GM21717 (cell line): ENCODE measurements around the gene SLX4IP.

ENCODE experiments used
- ATAC-seq: cut with Tn5 transposase; IDR thresholded peaks from one replicate; pipeline ENCODE4 v1.9.1; 2021; ENCODE audit warnings: mild to moderate bottlenecking, moderate library complexity; ENCODE audit not compliant: unreplicated experiment

SLX4IP gene

DNA sequence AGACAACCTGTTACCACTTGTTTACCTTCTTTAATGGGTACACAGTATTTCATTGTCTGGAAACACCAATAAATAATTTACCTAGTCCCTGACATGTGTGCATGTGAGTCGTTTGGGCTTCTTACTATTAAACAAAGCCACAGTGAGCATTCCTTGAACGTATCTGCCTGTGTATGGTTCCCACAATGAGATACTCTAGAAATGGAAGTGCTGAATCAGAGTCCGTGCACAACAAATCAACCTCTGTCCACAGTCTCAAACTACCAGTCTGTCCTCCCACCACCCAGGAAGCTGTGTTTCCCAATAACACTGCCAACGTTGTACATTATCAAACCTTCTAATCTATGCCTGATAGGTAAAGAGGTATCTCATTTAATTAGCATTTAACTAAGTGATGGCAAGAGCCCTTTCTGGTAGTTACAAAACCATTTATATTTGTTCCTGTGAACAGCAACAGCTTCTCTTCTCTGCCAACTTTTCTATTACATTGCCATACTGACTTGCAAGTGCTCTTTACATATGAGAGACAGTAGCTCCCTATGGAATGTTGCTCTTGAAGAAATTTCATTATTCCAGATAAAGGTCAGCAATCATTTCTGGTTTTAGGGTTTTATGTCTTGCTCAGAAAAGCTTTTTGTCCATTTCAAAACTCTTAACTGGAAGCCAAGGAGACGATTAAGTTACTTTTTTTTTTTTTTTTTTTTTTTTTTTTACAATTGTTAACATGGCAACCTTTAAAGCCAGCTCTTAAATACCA lies 223.9 kb downstream of the SLX4IP start:
- ATAC-seq = no peak

DNA sequence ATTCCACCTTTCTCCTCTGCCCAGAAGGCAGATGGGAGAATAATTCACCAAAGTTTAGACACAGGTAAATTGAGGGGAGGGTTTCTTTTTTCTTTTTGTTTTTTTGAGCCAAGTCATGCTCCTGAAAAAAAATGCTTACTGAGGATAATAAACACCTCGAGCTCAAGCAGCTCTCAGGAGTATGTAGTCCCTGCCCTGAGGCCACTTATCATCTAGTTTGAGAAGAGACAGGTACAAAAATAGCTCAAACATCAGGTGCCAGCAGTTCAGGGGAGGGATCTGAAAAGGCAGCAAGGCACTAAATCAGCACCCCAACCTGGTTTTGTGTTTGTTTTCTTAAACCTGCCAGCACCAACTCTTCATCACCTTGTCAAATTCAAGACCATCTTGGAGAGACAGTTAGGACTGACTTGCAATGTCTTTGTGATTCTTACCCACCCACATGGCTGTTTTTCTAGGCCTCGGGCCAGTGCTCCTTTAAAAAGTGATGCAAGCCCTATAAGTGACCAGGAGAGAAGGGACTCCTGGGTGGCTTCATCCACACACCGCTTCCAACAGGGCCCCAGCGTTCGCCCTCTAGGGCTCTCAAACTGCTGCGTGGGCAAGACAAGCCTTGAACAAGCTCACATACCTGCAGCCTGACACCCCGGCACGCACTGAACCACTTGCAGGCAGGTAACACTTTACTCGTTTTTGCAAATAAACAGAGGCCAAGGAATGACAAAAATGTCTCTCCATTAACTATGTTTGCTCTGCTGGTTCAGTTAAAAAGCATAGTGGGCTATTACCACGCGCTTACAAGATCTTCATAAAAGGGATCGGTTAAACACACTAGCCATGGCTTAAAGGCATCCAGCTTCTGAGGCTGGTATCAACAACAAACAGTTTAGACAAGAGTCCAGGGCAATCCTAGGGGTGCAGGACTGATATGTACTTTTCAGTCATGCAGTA lies 224.8 kb downstream of the SLX4IP start:
- ATAC-seq = no peak

DNA sequence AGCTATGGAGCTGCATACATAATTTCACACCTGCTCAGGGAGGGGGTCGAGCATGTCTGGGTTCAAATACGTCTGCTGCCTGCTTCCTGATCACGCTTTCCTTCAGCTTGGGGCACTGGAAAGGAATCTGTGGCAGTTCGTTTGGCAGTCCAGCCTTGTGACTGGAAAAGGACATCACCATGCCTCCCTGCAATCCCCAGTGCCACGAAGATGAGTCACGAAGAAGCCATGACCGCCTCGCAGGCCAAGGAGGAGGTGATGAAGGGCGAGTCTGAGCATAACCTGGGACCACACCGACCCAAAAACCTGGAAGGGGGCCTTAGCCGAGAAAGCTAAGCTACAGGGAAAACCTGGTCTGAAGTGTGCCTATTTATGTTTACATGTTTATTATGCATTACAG lies 225.6 kb downstream of the SLX4IP start:
- ATAC-seq = no peak

DNA sequence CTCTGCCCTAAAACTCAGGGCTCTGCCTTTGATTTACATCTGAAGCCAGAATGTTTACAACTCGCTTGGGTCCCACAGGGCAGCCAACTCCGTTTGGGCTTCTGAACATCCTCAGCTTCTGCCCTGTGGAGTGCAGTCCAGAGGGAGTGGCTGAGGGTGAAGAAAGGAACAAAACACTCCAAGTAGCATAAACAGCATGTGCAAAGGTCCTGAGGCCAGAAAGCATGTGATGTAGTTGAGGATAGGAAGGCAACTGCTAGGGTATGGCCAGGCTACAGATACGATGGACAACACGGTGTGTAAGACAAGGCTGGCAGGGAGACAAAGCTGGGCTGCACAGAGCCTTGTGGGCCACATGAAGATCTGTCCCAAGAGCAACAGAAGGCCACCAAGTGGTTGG lies 226.2 kb downstream of the SLX4IP start:
- no peak for ATAC-seq

DNA sequence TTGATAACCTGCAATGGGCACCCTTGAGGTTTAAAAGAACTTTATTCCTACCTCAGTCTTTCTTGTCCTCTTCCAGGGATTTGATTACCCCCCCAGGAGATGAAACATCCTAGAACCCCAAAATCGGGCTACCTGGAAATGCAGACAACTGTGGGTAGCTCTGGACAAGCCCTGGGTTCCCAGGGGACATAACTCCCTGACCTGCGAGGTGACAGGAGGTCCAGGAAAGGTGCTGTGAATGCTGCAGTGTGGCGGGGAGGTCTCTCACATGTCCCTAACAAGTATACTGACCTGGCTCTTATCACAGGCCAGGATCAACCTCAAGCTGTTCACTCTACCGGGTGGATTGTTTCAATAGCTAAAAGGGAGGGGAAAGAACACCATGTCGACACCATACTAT lies 227.0 kb downstream of the SLX4IP start:
- ATAC-seq = no peak

DNA sequence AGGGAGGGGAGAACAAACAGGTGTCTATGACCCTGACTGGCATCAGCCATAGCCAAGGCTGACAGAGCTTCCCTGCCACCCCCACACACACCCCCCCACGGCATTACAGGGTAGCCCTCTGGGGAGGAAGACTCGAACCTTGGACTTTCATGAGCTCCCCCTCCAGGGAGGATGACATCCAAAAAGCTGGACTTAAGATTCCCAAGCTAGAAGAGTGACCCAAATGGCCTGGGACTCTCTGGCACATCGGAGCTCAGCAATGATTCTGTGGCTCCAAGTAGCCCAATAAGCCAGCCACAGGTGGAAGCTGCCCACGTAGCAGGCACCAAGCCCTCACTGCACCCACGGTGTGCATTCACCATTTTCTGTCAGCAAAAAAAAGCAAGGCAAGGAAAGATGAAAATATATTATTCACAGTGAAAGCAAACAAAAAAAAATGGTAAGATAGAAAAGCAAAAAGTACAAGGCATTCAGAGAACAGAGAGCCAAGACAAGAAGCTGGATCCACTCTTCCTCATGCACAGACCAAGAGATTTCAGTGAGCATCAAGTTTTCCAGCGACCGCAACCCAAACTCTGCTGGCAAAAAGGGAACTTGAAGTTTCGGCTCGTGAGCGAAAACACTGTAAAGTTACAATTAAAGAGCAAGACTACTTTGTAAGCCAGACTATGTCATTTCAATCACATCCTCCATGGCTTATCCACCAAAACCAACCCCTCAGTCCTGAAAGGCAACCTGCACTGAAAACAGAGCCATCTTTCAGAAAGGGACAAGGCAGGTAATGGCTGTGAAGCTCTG lies 227.8 kb downstream of the SLX4IP start:
- no peak for ATAC-seq

DNA sequence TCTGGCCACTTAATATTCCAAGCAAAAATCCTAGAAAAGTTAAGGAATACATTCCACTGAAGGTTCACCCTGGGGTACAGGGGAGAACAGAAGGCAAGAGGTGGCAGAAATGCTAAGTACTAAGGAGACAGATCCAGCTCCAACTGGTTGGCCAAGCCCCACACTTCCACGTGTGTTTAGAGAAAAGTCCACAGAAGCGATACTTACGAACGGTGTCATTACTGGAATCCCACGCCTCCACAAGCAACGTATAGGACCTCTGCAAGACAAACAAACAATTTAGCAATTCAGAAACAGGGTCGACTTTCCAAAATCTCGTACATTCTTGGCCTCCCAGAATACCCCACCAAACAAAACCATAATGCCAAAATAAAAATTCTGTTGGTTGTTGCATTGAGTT lies 228.7 kb downstream of the SLX4IP start:
- ATAC-seq = no peak

DNA sequence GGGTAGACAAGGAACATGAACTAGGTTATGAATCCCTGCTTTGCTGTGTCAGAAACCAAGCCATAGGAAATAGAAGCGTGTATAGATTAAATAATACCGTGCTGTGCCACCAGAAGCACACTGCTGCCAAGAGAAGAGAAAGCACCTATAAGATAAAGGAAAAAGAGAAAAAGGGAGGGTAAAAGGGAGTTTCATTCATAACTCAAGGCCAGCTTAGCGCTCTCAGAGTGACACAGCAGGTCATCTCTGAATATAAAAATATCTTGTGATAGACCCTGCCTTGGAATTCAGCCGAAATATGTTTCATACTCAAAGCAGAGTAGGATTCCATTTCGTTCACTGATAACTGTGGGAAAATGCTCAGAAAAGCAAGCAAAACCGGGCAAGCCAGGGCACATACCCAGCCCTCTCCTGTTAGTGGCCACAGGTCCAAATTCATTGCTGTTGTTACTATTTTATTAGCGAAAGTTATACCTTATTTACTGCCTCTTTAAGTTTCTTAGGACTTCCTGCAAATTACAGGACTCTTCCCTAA lies 230.0 kb downstream of the SLX4IP start:
- ATAC-seq = no peak

DNA sequence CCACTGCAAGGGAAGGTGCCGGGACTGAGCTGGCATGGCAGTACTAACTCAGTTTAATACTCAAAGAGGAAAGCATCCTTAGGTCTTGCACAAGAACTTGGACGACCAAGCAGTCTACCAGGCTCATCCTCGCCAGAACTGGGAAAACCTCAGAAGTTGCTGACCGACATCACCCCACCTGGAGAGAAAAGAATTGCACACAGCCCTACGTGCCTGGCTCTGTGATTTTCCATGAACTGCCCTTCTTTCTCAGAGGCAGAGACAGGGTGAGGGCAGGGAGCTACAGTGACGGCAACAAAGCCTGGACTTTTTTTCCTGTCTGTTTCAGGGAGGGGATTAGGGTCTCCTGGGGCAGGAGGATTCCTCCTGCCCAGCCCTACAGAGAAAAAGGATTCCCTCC lies 230.7 kb downstream of the SLX4IP start:
- no peak for ATAC-seq

DNA sequence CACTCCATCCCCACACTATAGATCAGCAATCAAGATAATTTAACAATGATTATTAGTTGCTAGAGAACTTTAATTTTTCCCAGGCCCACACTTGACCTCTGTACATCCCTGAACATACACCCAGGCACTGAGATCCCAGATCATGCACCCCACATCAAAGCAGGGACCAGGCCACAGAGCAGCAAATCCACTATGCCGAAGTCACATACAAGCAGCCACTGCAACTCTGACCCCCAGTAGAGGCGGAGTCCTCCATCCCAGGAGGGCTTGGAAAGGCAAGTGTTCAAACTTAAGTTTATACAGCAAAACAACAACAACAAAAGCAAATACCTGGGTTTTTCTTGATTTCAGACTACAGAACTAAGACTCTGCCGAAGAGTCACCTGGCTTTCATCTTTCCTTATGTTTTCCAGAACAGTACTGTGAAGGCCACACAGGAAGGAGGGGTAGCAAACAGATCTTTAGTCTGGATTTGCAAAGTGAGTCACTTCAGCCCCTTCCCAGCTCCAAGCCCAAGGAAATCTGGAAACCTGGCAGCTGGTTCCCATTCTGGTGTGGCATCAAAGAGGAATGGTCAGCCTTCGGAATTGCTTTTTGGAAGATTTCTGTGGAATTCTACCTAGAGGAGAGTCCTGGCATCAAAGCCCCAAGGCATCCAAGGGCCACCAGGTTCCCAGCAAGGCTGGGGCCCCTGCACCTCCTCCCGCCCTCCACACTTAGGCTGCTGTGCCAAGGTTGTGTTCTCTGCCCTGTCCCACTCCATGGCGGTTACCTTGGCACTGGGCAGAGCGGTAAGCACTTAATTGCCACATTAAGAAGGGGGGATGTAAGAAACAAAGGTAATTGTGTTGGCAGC lies 231.3 kb downstream of the SLX4IP start:
- ATAC-seq = no peak

DNA sequence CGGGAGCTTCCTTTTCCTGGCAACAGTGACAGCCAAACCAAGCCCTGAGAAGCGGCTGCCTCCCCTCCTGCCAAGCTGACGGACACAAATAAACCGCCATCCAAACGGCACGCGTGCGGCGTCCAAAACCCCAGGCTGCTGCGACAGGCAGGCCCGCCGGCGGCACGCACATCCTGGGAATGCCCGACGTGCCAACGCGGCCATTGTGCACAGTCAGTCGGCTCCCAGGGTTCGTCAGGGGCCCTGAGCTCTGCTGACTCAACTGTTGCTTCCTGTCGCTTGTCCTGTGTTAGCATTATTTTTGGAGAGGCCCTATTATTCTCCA lies 231.9 kb downstream of the SLX4IP start:
- no peak for ATAC-seq

DNA sequence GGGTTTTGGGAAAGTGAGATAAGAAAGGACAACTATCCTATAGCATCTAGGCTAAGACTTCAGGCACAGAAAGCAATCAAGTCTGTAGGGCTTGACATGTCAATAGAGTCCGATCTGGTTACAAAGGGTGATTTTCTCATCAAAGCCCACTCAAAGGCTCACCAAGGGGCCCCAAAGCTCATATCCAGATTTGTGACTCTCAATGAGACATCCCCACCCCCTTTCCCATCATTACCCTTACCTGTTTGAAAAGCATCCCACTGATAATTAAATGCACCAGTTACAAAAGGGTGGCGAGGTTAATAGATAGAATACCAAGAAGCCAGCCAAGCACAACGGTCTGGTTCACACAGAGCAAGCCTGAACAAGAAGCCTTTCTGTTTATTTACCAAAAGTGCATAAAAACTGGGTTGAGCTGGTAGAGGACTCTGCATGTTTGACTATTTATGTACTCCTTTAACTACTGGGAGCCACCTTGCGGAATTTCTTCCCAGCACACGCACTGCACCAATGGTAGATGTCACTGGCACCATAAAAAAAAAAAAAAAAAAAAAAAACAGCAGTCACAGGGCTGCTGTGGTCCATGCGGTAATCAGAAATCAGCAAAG lies 232.6 kb downstream of the SLX4IP start:
- ATAC-seq = no peak

DNA sequence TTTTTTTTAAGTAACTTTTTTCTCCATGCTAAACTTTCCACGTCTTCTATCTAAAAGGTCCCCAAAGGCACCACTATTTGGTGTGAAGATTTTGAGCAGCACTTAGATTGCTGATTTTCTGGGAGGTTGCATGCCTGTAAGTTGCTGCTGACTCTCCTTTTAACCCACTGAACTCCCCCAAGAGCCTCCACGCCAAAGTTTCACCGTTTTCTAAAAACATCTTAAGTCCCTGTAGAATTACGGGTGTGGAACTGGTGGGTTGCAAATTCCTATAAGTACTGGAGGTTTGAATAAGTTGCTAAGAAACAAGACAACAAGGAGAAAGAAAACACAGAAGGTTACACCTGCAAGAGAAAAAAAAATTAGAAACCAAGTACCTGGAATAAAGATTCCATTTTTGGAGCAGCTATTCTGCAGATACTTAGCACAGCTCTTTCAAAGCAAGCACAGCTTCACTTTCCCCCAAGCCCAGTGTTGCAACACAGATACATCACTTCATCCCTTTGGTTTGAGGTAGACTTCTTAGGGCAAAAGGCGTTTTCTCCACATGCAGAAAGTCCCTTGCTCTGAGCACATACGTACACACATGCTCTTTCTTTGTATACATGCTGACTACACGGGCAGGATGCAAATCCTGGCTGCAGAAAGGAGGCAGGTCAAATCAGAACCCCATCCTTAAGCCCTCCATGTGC lies 233.7 kb downstream of the SLX4IP start:
- no peak for ATAC-seq

DNA sequence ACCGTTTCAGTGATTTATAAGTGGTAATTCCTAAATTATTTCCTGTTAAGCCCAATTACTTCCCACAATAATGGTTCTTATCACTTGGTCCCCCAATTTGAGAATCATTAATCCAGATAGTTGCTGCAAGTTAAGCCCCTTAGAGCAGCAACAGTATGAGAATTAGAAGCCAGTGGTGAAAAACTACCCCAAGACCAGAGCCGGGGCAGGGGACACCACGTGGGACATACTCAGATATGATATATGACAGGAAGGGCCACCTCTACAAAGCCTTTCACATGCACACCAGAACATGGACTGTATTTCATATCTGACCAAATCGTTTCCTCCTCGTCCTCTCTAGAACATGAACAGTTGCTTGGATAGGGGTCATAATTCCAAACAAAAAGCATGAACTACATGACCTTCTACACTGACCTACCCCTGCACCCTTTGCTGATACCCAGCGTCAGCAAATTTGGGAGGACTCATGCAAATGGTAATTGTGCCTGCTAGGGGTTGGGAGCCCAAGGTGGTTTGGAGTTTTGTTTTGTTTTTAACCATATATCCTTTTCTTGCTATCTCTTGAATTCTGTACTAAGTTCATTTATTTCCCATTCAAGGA lies 234.8 kb downstream of the SLX4IP start:
- no peak for ATAC-seq

DNA sequence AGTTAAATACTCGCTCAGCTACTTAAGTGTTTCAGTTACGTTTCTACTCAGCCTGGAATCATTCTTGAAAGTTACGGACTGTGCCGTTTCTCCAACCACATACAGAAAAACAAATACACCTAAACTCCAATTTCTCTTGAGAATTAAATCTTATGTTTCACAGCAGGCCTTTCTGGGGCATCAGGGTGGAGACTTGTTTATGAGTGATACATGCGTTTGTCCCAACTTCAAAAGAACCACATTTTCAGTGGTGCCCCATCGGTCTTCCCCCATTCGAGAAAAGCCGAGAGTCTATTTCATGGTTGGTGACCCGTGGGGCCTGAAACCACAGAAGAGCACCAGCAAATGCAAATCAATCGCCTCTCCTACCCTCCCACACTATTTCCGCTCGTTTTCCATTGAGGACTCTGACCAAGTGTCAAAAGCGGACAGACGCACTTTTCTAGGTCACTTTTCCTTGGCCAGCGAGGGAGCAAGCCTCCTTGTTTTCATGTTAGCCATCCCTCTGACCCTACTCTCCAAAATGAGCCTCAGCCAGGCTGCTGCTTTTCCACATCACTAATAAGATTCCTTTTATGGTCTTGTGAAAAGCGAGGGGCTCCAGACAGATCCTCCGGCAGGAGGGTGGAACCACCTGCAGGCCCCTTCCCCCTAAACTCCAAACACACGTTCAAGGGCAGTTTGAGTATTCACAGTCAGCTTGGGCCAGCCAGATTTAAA lies 235.6 kb downstream of the SLX4IP start:
- peak; percentile 36 for ATAC-seq

DNA sequence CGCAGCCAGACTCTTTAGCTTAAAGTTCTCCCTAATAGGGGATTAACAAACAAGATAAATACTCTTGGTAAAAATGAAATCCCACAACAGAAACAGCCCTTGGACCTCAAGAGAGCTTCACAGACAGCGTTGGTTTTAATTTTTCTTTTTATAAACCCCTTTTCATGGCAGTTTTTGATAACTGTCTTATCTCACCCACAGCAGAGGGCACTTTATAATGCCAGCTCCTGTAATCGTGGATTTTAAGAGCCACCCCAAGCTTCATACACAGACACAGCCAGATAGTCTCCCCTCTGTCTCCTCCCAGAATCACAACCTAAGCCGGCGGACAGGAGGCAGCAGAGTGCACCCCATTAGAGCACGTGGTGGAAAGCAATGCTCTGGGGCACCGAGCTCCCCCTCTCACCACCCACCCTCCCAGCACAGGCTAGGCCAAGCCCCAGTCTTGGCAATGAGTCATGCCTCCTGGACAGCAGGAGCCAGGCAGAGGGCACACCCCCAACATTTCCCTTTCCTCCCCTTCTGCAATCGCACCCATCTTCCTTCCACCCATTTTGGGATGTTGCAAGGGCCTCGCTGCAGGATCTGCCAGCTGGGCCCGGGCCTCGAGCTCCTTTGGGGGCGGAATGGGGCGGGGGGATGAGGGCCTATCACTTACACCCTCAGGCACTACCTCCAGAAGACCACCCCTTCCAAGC lies 236.3 kb downstream of the SLX4IP start:
- peak; percentile 32 for ATAC-seq

DNA sequence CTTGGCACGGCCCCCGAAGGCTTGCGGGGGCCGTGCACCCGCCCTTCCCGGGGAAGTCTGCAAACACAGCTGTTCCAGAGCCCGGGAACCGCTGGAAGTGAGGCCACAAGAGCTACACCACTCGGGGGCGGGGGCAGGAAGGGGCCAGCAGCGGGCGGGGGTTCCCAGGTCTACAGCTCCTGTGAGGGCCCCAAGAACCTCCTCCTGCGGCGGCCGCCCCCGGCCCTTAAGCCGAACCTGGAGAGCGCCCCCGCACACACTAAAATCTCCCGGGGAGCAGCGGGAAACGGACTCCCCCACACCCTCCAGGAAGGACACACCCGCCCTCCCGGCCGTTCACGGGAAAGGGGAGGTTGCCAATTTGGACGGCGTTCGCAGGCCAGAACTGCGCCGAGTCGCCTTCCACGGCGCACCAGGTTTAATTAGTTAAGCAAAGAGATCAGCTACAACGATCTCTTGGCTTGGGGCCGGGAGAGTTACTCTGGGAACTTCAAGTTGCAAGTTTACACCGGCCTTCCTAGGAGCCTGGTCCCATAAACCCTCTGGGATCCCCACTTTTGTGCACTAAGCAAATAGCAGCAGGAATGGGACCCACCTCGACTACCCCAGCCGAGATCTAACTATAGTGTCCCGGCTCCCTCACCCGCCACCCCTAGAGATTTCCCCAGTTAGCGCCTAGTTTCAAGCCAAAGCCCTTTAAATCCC lies 237.0 kb downstream of the SLX4IP start:
- ATAC-seq = no peak
